GM23338 (cell line): Measurements from ENCODE around the gene FOXJ3. TPM values are rescaled to one million over a fixed set of nuclear protein-coding genes. Genes with fewer than 3 reads are reported as not detected.

Source experiments
- ATAC-seq: fragments of 200-7000 bp; cut with Tn5 transposase; 3 replicates; pipeline ENCODE4 v1.9.1; 2020
- DNase-seq: peaks from one replicate; pipeline ENCODE4 v3.0.0-alpha.2; 2015; ENCODE audit warnings: low spot score
- H2AFZ ChIP-seq: fragments of 200-600 bp; sonication (generic); 2 replicates; pipeline ENCODE4 v1.8.0; 2016; ENCODE audit warnings: antibody characterized with exemption, mild to moderate bottlenecking, moderate library complexity
- H3F3A ChIP-seq: fragments of 200-600 bp; sonication (generic); replicated peaks from 2 replicates; pipeline ENCODE4 v1.8.0; 2017; ENCODE audit warnings: antibody characterized with exemption, mixed run types, low read depth
- H3K27ac ChIP-seq: fragments of 200-600 bp; sonication (generic); 2 replicates; pipeline ENCODE4 v1.6.1; 2016; ENCODE audit warnings: low read depth
- H3K27me3 ChIP-seq: fragments of 200-600 bp; sonication (generic); 2 replicates; pipeline ENCODE4 v1.8.0; 2016; ENCODE audit warnings: mild to moderate bottlenecking, mixed run types, moderate library complexity; ENCODE audit not compliant: insufficient read depth
- H3K36me3 ChIP-seq: fragments of 200-600 bp; sonication (generic); 2 replicates; pipeline ENCODE4 v1.8.0; 2016; ENCODE audit warnings: mild to moderate bottlenecking; ENCODE audit not compliant: insufficient read depth
- H3K4me1 ChIP-seq: fragments of 200-600 bp; sonication (generic); 2 replicates; pipeline ENCODE4 v1.8.0; 2016; ENCODE audit warnings: mild to moderate bottlenecking, moderate library complexity; ENCODE audit not compliant: insufficient read depth
- H3K4me2 ChIP-seq: fragments of 200-600 bp; sonication (generic); 2 replicates; pipeline ENCODE4 v1.7.1; 2017; ENCODE audit warnings: mixed run types
- H3K4me3 ChIP-seq: fragments of 200-600 bp; sonication (generic); 2 replicates; pipeline ENCODE4 v1.6.1; 2016; ENCODE audit warnings: mixed run types
- H3K79me2 ChIP-seq: fragments of 200-600 bp; sonication (generic); replicated peaks from 2 replicates; pipeline ENCODE4 v1.8.0; 2017; ENCODE audit warnings: mild to moderate bottlenecking; ENCODE audit not compliant: insufficient read depth
- H3K9me2 ChIP-seq: fragments of 200-600 bp; sonication (generic); 2 replicates; pipeline ENCODE4 v1.8.0; 2017; ENCODE audit not compliant: insufficient read depth
- H4K20me1 ChIP-seq: fragments of 200-600 bp; sonication (generic); replicated peaks from 2 replicates; pipeline ENCODE4 v1.8.0; 2017; ENCODE audit warnings: mild to moderate bottlenecking; ENCODE audit not compliant: insufficient read depth
- H3K27ac Mint-ChIP-seq: 2 replicates; pipeline ENCODE4 v1.8.0; 2020; ENCODE audit warnings: inconsistent platforms, mild to moderate bottlenecking, moderate library complexity, mixed read lengths
- H3K27me3 Mint-ChIP-seq: 3 replicates; pipeline ENCODE4 v1.8.0; 2022; ENCODE audit warnings: low read depth, mild to moderate bottlenecking, moderate library complexity, mixed read lengths, inconsistent platforms; ENCODE audit not compliant: insufficient read depth, poor library complexity
- H3K36me3 Mint-ChIP-seq: 3 replicates; pipeline ENCODE4 v1.8.0; 2021; ENCODE audit warnings: low read depth, mild to moderate bottlenecking, inconsistent platforms, moderate library complexity, mixed read lengths
- H3K4me1 Mint-ChIP-seq: 3 replicates; pipeline ENCODE4 v1.8.0; 2020; ENCODE audit warnings: mild to moderate bottlenecking, inconsistent platforms, mixed read lengths
- H3K4me3 Mint-ChIP-seq: 3 replicates; pipeline ENCODE4 v1.8.0; 2021; ENCODE audit warnings: moderate library complexity, mild to moderate bottlenecking, inconsistent platforms, mixed read lengths
- H3K9me3 Mint-ChIP-seq: 3 replicates; pipeline ENCODE4 v1.8.0; 2020; ENCODE audit warnings: moderate library complexity, mild to moderate bottlenecking, inconsistent platforms, mixed read lengths
- CREB1 ChIP-seq: fragments of 250-450 bp; sonication (Bioruptor Pico); IDR thresholded peaks from 2 replicates; pipeline ENCODE4 v1.5.0; 2020; ENCODE audit warnings: low read depth, mild to moderate bottlenecking, moderate library complexity
- EZH2 ChIP-seq: fragments of 200-600 bp; sonication (generic); IDR thresholded peaks from one replicate; pipeline ENCODE4 v1.8.0; 2017; ENCODE audit warnings: antibody characterized with exemption, mild to moderate bottlenecking, low read depth; ENCODE audit not compliant: unreplicated experiment
- EZH2phosphoT487 ChIP-seq: fragments of 200-600 bp; sonication (generic); IDR thresholded peaks from one replicate; pipeline ENCODE4 v1.8.1; 2018; ENCODE audit warnings: antibody characterized with exemption; ENCODE audit not compliant: unreplicated experiment
- JUNB ChIP-seq: IDR thresholded peaks from one replicate; pipeline ENCODE4 v1.6.1; 2016; ENCODE audit warnings: antibody characterized with exemption; ENCODE audit not compliant: unreplicated experiment
- NANOG ChIP-seq: IDR thresholded peaks from 2 replicates; pipeline ENCODE4 v1.6.1; 2016; ENCODE audit warnings: antibody characterized with exemption, borderline replicate concordance
- POLR2AphosphoS5 ChIP-seq: IDR thresholded peaks from 2 replicates; pipeline ENCODE4 v1.6.1; 2016; ENCODE audit warnings: antibody characterized with exemption, low read depth
- STAT1 ChIP-seq: IDR thresholded peaks from one replicate; pipeline ENCODE4 v1.6.1; 2016; ENCODE audit warnings: antibody characterized with exemption; ENCODE audit not compliant: unreplicated experiment
- ZNF114 ChIP-seq: fragments of 250-450 bp; sonication (Bioruptor Pico); IDR thresholded peaks from 2 replicates; pipeline ENCODE4 v1.5.0; 2020; ENCODE audit warnings: mild to moderate bottlenecking, moderate library complexity
- ZNF331 ChIP-seq: fragments of 250-450 bp; sonication (Bioruptor Pico); IDR thresholded peaks from 2 replicates; pipeline ENCODE4 v1.5.0; 2020; ENCODE audit warnings: low read depth, mild to moderate bottlenecking, moderate library complexity
- polyA plus RNA-seq: library from polyadenylated mRNA; unstranded; fragments of >200 nt; fragmentation: Nextera tagmentation; extraction: Ambion mirVana; gene quantifications from 2 replicates; pipeline ENCODE4 v1.2.1, GENCODE V29; 2016
- total RNA-seq: library from RNA; depleted of rRNA; stranded (reverse); fragments of >200 nt; shearing (Covaris generic); gene quantifications from 2 replicates; pipeline ENCODE4 v1.2.3, GENCODE V29; 2014
- TF ChIP-seq, protein P1 (sequence below), 2 experiments: fragments of 200-600 bp in 1 of 2; sonication (generic) in 1 of 2; conservative IDR thresholded peaks; 2 replicates each; pipeline versions ENCODE4 v1.5.1 to v1.6.1; 2016 to 2017; ENCODE audit warnings: antibody characterized with exemption in 2 of 2, low read depth in 2 of 2, mild to moderate bottlenecking in 2 of 2, moderate library complexity in 1 of 2
- TF ChIP-seq, protein P2 (sequence below): IDR thresholded peaks from 2 replicates; pipeline ENCODE4 v1.6.1; 2016; ENCODE audit warnings: antibody characterized with exemption
- TF ChIP-seq, protein P3 (sequence below): fragments of 250-450 bp; sonication (Bioruptor Pico); IDR thresholded peaks from 2 replicates; pipeline ENCODE4 v1.5.0; 2020; ENCODE audit warnings: mild to moderate bottlenecking, moderate library complexity
- TF ChIP-seq, protein P4 (sequence below): IDR thresholded peaks from one replicate; pipeline ENCODE4 v1.6.1; 2018; ENCODE audit warnings: antibody characterized with exemption; ENCODE audit not compliant: unreplicated experiment

FOXJ3 gene
- total and polyA plus RNA-seq, 2 experiments from 2014 or later, result 36.6 to 53.3 TPM

DNA sequence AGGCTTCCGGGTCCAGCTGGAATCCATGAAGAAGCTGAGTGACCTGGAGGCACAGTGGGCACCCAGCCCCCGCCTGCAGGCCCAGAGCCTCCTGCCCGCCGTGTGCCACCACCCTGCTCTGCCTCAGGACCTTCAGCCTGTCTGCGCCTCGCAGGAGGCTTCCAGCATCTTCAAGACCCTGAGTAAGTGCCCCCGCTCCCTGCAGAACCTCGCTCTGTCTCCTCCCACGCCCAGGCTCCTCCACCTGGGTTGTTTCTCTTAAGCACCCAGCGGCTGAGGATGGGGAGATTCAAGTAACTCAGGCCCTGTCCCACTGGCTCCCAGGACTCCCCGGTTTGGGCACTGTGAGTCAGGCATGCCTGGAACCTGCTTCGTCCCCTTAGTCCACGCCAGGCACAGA, 180.3 kb downstream of the FOXJ3 start (continued):
- TF ChIP-seq CREB1 (CRISPR knock-in tag) (no peak), JUNB (no peak), ZNF331 (no peak)
- TF ChIP-seq, protein P1, sequence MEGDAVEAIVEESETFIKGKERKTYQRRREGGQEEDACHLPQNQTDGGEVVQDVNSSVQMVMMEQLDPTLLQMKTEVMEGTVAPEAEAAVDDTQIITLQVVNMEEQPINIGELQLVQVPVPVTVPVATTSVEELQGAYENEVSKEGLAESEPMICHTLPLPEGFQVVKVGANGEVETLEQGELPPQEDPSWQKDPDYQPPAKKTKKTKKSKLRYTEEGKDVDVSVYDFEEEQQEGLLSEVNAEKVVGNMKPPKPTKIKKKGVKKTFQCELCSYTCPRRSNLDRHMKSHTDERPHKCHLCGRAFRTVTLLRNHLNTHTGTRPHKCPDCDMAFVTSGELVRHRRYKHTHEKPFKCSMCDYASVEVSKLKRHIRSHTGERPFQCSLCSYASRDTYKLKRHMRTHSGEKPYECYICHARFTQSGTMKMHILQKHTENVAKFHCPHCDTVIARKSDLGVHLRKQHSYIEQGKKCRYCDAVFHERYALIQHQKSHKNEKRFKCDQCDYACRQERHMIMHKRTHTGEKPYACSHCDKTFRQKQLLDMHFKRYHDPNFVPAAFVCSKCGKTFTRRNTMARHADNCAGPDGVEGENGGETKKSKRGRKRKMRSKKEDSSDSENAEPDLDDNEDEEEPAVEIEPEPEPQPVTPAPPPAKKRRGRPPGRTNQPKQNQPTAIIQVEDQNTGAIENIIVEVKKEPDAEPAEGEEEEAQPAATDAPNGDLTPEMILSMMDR (conservative IDR thresholded peaks at IDR 0.05; ENCODE audit: low read depth in 2 of 2), result no peak

DNA sequence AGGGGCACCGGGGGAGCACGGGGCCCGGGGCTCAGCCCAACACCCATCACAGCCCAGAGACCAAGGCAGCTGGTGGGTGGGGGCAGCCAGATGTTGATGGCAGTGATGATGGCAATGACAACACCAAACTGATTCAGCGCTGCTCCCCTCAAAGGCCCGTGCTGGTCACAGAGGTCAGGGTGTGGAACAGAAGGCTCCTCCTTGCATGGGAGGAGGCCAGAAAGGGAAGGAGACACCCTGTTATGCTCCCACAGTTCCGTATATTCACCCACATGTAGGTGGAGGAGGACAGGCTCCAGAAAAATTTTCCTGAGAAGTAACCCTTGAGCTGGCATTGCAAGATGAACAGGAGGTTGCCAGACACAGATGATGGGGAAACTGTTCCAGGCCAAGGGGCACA, 181.4 kb downstream of the FOXJ3 start:
- H3K4me1 ChIP-seq, result no peaks in the 10 kb centered on the region
- DNase-seq (no peak), ATAC-seq (no peak)
- Mint-ChIP-seq H3K4me1 (no peaks in the 10 kb centered on the region), H3K4me3 (no peak overlapping the region), H3K36me3 (no peaks in the 10 kb centered on the region), H3K27ac (no peak overlapping the region), H3K9me3 (no peaks in the 10 kb centered on the region), H3K27me3 (peaks cover 7% of the 10 kb centered on the region)
- H2AFZ ChIP-seq, result no peak overlapping the region; the same call in 1 of the 2 replicates
- no peak overlapping the region for H3K4me2 ChIP-seq
- H4K20me1 ChIP-seq, result no peaks in the 10 kb centered on the region
- no peak overlapping the region for H3K4me3 ChIP-seq
- H3K36me3 ChIP-seq, result no peaks in the 10 kb centered on the region
- H3K27me3 ChIP-seq, result no peaks in the 10 kb centered on the region
- no peaks in the 10 kb centered on the region for H3K79me2 ChIP-seq
- H3K27ac ChIP-seq, result no peak overlapping the region
- 0 out of 2 replicates have a peak, but pooled peaks cover 4% of the 10 kb centered on the region for H3K9me2 ChIP-seq
- no peaks in the 10 kb centered on the region for H3F3A ChIP-seq
- TF ChIP-seq EZH2phosphoT487 (no peak), STAT1 (no peak), POLR2AphosphoS5 (no peak), ZNF331 (no peak), NANOG (no peak), JUNB (no peak), CREB1 (CRISPR knock-in tag) (no peak), EZH2 (no peak), ZNF114 (no peak)
- TF ChIP-seq, protein P2, sequence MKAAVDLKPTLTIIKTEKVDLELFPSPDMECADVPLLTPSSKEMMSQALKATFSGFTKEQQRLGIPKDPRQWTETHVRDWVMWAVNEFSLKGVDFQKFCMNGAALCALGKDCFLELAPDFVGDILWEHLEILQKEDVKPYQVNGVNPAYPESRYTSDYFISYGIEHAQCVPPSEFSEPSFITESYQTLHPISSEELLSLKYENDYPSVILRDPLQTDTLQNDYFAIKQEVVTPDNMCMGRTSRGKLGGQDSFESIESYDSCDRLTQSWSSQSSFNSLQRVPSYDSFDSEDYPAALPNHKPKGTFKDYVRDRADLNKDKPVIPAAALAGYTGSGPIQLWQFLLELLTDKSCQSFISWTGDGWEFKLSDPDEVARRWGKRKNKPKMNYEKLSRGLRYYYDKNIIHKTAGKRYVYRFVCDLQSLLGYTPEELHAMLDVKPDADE, result no peak
- TF ChIP-seq, protein P3, sequence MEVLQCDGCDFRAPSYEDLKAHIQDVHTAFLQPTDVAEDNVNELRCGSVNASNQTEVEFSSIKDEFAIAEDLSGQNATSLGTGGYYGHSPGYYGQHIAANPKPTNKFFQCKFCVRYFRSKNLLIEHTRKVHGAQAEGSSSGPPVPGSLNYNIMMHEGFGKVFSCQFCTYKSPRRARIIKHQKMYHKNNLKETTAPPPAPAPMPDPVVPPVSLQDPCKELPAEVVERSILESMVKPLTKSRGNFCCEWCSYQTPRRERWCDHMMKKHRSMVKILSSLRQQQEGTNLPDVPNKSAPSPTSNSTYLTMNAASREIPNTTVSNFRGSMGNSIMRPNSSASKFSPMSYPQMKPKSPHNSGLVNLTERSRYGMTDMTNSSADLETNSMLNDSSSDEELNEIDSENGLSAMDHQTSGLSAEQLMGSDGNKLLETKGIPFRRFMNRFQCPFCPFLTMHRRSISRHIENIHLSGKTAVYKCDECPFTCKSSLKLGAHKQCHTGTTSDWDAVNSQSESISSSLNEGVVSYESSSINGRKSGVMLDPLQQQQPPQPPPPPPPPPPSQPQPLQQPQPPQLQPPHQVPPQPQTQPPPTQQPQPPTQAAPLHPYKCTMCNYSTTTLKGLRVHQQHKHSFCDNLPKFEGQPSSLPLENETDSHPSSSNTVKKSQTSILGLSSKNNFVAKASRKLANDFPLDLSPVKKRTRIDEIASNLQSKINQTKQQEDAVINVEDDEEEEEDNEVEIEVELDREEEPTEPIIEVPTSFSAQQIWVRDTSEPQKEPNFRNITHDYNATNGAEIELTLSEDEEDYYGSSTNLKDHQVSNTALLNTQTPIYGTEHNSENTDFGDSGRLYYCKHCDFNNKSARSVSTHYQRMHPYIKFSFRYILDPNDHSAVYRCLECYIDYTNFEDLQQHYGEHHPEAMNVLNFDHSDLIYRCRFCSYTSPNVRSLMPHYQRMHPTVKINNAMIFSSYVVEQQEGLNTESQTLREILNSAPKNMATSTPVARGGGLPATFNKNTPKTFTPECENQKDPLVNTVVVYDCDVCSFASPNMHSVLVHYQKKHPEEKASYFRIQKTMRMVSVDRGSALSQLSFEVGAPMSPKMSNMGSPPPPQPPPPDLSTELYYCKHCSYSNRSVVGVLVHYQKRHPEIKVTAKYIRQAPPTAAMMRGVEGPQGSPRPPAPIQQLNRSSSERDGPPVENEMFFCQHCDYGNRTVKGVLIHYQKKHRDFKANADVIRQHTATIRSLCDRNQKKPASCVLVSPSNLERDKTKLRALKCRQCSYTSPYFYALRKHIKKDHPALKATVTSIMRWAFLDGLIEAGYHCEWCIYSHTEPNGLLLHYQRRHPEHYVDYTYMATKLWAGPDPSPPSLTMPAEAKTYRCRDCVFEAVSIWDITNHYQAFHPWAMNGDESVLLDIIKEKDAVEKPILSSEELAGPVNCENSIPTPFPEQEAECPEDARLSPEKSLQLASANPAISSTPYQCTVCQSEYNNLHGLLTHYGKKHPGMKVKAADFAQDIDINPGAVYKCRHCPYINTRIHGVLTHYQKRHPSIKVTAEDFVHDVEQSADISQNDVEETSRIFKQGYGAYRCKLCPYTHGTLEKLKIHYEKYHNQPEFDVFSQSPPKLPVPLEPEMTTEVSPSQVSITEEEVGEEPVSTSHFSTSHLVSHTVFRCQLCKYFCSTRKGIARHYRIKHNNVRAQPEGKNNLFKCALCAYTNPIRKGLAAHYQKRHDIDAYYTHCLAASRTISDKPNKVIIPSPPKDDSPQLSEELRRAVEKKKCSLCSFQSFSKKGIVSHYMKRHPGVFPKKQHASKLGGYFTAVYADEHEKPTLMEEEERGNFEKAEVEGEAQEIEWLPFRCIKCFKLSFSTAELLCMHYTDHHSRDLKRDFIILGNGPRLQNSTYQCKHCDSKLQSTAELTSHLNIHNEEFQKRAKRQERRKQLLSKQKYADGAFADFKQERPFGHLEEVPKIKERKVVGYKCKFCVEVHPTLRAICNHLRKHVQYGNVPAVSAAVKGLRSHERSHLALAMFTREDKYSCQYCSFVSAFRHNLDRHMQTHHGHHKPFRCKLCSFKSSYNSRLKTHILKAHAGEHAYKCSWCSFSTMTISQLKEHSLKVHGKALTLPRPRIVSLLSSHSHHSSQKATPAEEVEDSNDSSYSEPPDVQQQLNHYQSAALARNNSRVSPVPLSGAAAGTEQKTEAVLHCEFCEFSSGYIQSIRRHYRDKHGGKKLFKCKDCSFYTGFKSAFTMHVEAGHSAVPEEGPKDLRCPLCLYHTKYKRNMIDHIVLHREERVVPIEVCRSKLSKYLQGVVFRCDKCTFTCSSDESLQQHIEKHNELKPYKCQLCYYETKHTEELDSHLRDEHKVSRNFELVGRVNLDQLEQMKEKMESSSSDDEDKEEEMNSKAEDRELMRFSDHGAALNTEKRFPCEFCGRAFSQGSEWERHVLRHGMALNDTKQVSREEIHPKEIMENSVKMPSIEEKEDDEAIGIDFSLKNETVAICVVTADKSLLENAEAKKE (CRISPR knock-in tag), result no peak
- TF ChIP-seq, protein P4, sequence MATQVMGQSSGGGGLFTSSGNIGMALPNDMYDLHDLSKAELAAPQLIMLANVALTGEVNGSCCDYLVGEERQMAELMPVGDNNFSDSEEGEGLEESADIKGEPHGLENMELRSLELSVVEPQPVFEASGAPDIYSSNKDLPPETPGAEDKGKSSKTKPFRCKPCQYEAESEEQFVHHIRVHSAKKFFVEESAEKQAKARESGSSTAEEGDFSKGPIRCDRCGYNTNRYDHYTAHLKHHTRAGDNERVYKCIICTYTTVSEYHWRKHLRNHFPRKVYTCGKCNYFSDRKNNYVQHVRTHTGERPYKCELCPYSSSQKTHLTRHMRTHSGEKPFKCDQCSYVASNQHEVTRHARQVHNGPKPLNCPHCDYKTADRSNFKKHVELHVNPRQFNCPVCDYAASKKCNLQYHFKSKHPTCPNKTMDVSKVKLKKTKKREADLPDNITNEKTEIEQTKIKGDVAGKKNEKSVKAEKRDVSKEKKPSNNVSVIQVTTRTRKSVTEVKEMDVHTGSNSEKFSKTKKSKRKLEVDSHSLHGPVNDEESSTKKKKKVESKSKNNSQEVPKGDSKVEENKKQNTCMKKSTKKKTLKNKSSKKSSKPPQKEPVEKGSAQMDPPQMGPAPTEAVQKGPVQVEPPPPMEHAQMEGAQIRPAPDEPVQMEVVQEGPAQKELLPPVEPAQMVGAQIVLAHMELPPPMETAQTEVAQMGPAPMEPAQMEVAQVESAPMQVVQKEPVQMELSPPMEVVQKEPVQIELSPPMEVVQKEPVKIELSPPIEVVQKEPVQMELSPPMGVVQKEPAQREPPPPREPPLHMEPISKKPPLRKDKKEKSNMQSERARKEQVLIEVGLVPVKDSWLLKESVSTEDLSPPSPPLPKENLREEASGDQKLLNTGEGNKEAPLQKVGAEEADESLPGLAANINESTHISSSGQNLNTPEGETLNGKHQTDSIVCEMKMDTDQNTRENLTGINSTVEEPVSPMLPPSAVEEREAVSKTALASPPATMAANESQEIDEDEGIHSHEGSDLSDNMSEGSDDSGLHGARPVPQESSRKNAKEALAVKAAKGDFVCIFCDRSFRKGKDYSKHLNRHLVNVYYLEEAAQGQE, result no peak
